ENCODE measurements around the gene TTI1.

Gene TTI1

DNA sequence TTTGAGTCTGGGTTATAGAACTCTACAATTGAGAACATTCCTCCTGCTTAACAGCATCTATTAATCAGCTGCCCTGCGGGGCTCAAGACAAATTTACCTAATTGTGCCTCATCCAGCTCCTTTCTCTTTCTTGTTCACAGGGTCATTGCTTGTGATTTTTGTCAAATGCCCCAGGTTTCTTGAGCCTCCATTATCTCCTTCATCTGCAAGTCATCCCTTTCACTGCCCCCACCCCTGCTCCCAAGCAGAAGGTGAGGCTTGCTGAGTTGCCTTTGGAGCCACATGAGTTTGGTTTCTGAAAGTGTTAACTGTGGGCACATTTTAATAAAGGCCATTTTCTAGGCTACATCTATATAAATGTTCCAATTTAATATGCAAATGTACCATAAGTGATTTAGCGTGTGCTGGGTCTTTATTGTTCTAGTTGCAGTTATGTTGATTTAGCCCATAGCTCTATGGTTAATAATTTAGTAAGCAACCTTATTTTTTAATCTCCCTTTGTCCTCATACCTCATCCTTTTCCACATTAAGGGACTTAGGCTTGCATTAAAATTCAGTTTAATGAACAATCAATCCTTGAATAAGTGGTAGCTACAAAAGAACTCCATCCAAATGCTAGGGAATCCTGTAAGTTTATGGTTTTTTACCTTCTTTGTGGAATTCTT, 74.3 kb downstream of the TTI1 start:
- no peak for DNase-seq

- DNase-seq: peak; percentile 20 to 59
These were observed 77.1 kb downstream of the TTI1 start for GRCh38 chr20:37956107-37956585.

DNA sequence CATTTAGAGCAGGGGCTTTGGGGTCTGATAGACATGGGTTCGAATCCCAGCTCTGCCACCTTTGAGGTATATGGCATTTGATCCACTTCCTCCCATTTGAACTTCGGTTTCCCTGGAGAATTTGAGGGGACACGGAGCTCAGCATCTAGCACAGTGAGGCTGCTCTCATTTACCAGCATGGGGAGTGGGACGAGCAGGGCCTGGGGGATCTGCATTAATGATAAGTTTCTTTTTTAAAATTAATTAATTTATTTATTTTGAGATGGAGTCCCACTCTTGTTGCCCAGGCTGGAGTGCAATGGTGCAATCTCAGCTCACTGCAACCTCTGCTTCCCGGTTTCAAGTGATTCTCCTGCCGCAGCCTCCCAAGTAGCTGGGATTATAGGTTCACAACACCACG, 77.7 kb downstream of the TTI1 start:
- DNase-seq: no peak

DNA sequence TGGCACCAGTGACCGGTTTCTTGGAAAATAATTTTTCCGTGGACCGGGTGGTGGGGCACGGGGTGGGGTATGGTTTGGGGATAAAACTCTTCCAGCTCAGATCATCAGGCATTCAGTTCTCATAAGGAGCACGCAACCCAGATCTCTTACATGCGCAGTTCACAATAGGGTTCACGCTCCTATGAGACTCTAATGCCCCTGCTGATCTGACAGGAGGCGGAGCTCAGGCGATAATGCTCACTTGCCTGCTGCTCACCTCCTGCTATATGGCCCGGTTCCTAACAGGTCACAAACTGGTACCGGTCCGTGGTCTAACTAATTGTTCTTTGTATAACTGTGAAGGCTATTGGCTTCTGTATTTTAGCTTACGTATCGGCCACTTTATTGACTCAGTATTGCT, 78.6 kb downstream of the TTI1 start:
- no peak for DNase-seq

GRCh38 chr20:37954190-37954589, 79.1 kb downstream of the TTI1 start:
- no peak for DNase-seq

- DNase-seq: no peak
These were observed 84.3 kb downstream of the TTI1 start for GRCh38 chr20:37948956-37949355.

DNA sequence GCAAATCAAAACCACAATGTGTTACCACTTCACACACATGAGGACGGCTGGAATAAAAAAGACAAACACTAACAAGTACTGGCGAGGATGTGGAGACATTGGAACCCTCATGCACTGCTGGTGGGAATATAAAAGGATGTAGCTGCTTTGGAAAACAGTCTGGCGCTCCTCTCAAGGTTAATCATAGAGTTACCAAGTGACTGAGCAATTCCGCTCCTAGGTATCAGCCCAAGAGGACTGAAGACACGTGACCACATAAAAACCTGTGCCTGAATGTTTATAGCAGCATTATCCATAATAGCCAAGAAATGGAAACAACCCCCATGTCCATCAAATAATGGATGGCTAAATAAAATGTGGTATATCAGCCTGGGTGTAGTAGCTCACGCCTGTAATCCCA, 85.3 kb downstream of the TTI1 start:
- no peak for DNase-seq

DNA sequence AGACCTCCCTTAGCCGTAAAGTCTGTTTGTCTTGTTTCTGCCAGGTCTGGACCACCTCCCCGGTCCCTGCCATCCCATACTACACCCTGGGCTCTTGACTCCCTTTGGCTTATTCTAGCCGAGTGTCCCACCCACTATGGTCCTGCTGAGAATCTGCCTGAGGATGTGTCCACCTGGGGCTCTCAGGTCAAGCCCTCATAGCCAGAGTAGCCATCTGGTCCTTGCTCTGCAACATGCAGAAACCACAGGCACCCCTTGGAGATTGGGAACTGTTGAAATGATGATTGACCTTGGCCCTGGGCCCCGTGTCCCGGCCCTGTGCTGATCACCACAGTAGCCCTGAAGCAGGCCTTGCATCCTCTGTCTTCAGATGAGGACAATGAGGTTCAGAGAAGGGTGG, 86.3 kb downstream of the TTI1 start:
- DNase-seq: no peak

GRCh38 chr20:37945091-37945547, 88.1 kb downstream of the TTI1 start:
- no peak for DNase-seq

DNA sequence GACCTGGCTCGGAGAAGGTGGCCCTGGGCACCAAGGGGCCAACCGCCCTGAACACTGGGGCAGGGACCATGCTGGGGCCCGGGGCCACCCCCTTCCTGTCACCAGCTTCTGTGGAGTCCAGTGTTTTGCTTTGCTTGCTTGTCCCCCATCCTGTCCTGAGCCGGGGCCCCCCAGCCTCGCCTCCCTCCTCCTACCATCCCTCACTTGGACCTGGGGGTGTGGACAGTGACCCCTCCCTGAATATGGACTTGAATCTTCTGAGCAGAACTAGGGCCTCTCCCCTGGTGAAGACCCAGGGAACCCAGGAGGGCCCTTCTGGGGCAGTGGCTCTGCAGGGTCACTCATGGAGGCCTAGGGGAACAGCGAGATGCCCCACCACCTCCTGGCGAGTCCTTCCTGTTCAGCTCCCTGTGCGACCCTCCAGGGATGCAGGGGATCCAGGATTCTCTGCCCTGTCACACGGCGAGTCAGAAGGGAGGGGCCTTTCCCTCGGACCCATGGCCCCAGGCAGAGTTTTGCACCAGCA, 88.7 kb downstream of the TTI1 start:
- DNase-seq: no peak

DNA sequence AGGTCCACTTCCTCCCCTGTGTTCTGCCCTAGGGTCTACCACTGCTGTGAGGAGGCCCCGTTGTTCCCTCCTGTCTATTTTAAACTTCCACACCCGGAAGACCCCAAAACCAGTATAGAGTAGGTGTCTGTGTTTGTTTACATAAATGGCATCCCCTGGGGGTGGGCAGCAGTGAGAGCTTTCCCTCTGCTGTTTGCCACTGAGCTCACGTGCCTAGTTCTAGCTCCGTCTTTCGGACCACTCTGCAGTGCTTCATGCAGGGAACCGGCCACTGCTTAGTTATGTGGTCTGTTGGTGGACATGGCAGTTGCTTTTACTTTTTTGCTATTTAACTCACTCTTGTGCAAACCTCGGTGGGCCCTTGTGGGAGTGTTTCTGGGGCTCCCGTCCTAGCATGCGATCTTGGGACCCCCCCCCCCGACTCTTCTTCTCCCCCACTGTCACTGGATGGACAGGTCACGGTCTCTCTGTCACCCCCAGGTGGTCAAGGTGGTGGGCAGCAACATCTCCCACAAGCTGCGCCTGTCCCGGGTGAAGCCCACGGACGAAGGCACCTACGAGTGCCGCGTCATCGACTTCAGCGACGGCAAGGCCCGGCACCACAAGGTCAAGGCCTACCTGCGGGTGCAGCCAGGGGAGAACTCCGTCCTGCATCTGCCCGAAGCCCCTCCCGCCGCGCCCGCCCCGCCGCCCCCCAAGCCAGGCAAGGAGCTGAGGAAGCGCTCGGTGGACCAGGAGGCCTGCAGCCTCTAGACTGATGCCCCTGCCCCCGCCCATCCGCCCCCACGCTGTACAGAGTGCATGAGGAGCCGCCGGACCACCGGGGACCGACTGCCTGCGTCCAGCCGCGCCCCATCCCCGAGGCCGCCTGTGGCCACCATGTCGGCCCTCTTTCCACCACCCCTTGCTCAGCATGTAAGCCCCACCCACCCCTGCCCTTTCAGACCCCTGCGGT, 89.5 kb downstream of the TTI1 start:
- DNase-seq: no peak

DNA sequence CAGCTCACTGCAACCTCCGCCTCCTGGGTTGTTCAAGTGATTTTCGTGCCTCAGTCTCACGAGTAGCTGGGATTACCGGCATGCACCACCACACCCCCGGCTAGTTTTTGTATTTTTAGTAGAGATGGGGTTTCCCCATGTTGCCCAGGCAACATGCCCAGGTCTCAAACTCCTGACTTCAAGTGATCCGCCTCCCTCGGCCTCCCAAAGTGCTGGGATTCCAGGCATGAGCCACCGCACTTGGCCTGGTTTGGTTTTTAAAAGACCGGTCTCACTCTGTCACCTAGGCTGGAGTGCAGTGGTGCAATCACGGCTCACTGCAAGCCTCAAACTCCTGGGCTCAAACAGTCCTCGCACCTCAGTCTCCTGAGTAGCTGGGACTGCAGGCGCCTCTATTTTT, 90.2 kb downstream of the TTI1 start:
- no peak for DNase-seq

DNA sequence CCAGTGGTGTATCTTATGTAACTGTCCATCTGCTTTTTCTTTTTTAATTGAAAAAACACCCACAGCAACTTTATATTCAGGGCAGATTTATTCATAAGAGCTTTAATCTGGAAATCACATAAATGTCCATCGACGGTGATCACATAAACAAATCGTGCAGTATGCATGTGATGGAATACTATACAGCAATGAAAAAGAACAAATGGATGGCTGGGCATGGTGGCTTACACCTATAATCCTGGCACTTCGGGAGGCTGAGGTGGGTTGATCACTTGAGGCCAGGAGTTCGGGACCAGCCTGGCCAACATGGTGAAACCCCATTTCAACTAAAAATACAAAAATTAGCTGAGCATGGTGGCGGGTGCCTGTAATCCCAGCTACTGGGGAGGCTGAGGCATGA, 91.3 kb downstream of the TTI1 start:
- DNase-seq: no peak

GRCh38 chr20:37941332-37941731, 91.9 kb downstream of the TTI1 start:
- DNase-seq: peak in 1 of 2 experiments; percentile 60

- DNase-seq: no peak
These were observed 92.4 kb downstream of the TTI1 start for GRCh38 chr20:37940858-37941257.

GRCh38 chr20:37939701-37940560, 93.3 kb downstream of the TTI1 start:
- peak in 1 of 2 experiments; percentile 46 for DNase-seq

- no peak for DNase-seq
These were observed 94.3 kb downstream of the TTI1 start for GRCh38 chr20:37938954-37939353.

GRCh38 chr20:37938181-37938750, 95.0 kb downstream of the TTI1 start:
- DNase-seq: no peak

GRCh38 chr20:37937686-37938085, 95.6 kb downstream of the TTI1 start:
- DNase-seq: no peak

DNA sequence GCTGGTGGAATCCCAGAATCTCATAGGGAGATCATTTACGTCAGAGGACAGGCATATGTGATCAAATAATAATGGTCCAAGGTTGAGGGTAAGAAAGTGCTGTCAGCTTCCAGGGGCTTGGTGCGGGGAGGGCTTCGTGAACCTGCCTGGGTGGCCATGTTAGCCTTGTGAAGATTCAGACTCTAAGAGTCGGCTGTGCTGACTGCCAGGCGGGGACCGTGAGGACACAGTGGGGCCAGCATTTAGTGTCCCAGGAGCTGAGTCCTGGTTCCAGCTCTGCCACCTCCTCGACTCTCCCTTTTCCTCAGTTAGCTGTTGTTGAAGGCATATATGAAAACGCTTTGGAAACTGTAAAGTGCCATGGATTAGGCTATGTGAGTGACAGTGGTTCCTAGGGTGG, 96.8 kb downstream of the TTI1 start:
- DNase-seq: no peak

DNA sequence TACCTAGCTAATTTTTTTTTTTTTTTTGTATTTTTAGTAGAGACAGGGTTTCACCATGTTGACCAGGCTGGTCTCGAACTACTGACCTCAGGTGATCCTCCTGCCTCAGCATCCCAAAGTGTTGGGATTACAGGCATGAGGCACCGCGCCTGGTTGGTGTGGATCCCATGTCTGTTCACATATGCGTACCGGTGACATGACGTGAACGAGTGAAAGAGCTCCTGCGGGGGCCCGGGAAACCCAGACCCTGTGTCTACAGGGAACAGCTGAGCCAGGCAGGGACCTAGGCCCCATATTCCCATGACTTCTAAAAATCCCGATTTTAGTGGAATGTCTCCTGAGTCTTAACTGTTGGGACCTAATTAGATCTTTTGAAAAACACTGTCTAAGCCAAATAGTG, 97.2 kb downstream of the TTI1 start:
- no peak for DNase-seq

DNA sequence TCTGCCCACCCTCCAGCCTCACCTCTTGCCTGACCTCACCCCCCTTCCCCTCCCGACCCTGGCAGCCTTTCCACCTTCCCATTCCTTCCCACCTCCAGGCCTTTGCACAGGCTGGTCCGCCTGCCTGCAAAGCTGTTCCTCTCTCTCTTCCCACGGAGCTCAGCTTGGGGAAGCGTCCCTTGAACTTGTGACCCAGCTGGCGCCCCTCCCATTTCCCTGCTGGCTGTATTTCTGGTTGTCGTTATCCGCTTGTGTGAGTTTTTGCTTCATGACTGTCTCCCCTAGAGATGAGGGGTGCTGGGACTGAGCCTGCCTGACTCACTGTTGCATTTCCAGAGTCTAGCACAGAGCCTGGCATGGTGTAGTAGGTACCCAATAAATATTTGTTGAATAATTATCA, 97.8 kb downstream of the TTI1 start:
- no peak for DNase-seq

Measured in NCI-H524 (cell line).